HG03442 (cell line): Measurements from ENCODE around the gene MAP7.
A peak's percentile ranks its signal among the peaks of the same experiment; 100 is the strongest.

Experiments used
- ATAC-seq: cut with Tn5 transposase; IDR thresholded peaks from one replicate; pipeline ENCODE4 v1.9.1; 2021; ENCODE audit warnings: mild to moderate bottlenecking, moderate library complexity; ENCODE audit not compliant: unreplicated experiment

The MAP7 gene

GRCh38 chr6:136566007-136566487 lies 15.8 kb upstream of the MAP7 start:
- ATAC-seq, result no peak

DNA sequence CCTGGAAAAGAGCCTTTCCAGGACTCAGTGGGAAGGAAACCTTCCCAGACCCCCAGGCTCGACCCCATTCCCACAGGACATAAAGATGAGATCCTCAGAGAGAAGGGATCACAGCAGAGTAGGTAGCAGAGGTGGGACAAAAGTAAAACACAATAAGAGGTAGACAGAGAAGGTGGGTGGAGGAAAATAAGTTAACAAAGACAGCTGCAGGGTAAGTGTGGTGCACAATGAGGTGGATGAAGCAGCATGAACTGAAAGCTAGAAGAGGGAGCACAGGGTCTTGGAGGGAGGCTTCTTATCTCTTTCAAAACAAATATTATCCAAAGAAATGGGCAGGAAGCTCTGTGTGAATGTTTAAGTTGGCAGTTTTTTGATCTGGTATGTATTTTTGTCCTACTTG lies 14.0 kb upstream of the MAP7 start:
- ATAC-seq, result no peak

DNA sequence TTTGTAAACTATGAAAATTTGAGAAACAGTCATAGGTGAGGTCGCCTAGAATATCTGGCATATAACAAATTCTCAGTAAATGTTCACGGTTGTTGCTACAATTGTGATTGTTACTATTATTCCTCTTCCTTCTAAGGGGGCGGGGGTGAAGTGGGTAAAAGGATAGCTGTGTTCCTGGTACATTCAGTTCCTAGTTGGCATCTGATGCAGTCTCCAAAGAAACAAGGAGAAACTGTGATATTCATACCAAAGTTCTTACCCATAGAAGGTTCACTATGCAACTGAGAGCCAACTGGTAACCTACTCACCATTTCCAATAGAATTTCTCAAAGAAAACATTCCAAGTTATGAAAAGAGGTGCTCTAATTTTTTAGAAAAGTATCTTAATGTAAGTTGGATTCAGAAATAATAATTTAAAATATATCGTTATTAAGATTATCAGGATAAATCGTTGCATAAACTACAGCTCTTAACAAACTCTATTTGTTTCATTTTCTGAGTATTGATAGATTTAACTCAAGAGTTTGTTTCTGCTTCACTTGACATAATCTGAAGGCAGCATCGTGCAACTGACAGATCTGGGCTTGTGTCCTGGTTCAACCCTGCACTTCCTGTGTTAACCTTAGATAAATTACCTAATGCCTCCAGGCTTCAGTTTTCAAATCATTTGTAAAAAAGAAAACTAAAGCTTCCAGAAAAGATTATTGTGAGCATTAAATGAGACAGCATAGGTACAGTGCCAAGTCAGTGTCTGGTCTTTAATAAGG lies 13.3 kb upstream of the MAP7 start:
- ATAC-seq, result no peak

DNA sequence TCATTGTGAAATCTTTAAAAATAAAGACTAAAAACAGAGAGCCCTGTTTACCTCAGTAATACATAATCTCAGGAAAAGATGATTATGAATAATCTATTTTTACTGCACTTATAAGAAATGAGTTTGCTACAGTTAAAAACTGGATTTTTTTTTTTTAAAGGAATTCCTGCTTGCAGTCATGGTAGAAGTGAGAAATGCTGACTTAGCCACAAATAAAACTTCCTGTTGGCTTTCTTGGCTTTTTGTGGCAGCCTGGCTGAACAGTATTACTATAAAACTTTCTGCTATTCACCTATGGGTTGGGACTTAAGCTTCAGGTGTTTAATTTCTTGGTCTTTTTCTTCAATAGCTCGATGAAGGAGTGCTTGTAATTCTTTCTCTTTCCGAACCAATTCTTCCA lies 12.0 kb upstream of the MAP7 start:
- no peak for ATAC-seq

- ATAC-seq, result no peak
Measured at GRCh38 chr6:136553166-136553787, 3.1 kb upstream of the MAP7 start.

GRCh38 chr6:136552054-136552453 lies 1.8 kb upstream of the MAP7 start:
- ATAC-seq, result no peak

DNA sequence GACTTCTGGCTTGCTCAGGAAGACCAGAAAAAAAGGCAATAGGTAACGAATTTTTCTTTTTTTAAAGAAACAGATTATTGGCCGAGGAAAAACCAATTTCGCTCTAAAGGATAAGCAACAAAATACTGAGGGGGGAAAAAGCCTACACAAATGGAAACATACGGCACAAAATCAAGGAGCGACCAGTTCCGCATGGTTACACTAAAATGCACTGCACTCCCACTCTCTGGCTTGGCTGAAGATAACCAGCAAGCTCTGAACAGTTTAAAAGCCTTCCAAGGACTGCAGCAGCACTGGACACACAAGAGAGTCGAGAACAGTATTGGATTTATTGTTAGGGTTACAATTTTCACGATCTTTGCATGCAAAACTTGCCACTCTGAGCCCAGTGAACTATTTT lies 881 bp upstream of the MAP7 start:
- ATAC-seq, result no peak

DNA sequence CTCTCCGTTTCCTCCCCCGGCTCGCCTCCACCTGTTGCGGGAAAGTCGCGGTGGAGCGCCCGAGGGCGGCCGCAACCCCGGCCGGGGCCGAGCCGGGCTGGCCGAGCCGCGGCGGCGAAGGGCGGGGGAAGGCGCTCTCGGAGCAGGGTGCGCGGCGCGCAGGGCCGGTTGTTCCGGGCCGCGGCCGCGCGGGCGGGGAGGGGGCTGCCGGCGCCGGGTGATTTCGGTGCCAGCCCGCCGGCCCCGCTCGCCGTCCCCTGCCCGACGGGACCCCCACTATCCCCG lies 235 bp downstream of the MAP7 start:
- peak; percentile 55 for ATAC-seq

GRCh38 chr6:136549300-136550044 lies 750 bp downstream of the MAP7 start:
- ATAC-seq, result peak; percentile 3

GRCh38 chr6:136548582-136549299 lies 1.5 kb downstream of the MAP7 start:
- ATAC-seq, result no peak

- ATAC-seq, result no peak
Measured at GRCh38 chr6:136547871-136548270, 2.4 kb downstream of the MAP7 start.

DNA sequence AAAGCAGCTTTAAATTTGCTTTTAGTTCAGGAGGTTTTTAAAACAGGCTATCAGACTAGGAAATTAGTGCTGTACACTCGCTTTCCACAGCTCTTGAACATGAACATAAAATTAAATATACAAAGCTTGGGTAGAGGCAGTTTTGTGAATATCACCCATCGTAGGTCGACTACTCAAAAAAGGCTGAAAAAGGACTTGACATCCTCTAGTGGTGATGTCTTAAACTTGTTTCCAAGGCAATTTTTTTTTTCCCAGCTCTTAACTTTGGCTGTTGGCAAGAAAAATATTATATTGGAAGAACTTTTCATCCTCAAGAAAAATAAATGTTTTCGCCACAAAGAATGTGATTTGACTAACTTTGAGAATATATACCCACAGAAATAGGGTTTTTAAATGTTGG lies 2.9 kb downstream of the MAP7 start:
- ATAC-seq, result no peak

GRCh38 chr6:136546331-136546730 lies 3.9 kb downstream of the MAP7 start:
- no peak for ATAC-seq

DNA sequence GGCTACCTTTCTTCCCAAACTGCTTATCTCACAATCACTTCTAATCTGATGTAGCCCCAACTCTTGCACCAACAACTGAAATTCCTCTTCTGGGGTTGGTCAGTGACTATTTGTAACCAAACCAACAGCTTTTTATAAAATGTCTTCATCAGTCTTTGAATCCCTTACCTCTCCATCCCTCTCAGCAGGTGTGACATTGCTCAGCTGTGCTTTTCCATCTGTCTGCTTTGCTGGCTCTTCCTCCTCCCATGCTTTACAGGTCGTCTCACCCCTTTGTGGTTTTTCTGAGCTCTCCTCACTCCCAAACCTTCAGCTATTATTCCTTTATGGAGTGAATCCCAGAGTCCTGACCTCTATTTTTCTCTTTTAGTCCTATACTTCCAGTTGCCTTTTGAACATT lies 5.9 kb downstream of the MAP7 start:
- no peak for ATAC-seq

DNA sequence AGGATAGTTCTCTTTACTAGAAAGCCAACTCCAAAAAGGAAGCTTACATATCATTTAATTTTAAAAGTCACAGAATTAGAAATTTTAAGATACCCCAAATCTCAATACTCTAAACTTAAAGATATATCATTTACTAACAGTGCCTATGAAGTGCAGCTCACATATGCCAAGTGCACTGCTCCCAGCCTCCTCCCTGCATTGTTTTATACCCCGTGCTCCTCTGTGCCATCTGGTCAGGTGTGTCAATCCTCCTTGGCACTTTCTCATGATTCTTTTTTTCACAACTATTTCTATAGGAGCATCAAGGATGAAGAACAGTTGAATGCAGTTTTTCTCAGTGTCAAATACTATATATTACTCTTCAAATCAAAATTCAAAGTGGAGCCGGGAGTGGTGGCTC lies 8.8 kb downstream of the MAP7 start:
- no peak for ATAC-seq

- ATAC-seq, result no peak
Measured at GRCh38 chr6:136539967-136540652, 10.1 kb downstream of the MAP7 start.

DNA sequence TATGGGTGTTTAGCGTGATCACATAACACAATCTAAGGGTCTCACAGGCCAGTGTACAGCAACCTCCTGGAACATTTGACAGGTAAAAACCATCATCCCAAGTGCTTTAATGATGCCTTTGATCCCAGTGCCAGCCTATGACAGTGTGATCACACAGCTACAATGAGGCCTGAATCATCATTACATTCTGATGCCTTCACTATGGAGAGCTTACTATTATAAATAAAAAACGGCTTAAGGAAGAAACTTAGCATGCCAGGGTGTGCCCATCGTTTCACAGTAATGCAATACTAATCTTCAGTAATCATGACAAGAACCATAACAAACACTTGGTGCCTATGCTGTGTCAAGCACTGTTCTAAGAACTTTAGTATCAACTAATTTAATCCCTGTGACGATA lies 11.4 kb downstream of the MAP7 start:
- ATAC-seq, result no peak

- no peak for ATAC-seq
Measured at GRCh38 chr6:136535880-136536650, 14.2 kb downstream of the MAP7 start.

- no peak for ATAC-seq
Measured at GRCh38 chr6:136535017-136535765, 15.0 kb downstream of the MAP7 start.
